ENCODE measurements around the gene PITPNM2. TPM values are rescaled to one million over a fixed set of nuclear protein-coding genes. Genes with fewer than 3 reads are reported as not detected.

PITPNM2 gene
- total RNA-seq, 1 experiment from 2014 or later = 15.2 TPM

GRCh38 chr12:123145211-123145610 is 5.7 kb downstream of the PITPNM2 start:
- no peak overlapping the region for H3K4me2 ChIP-seq (ENCODE audit: low read length)
- ChIA-PET RAD21 (ENCODE audit: low non-redundant PET in 1 of 2, low total read pairs in 2 of 2, uncharacterized antibody in 2 of 2, unreplicated experiment in 2 of 2) (no interaction called here), CTCF (no interaction called here), POLR2A (no interaction called here)
- no peak overlapping the region for H3K9ac ChIP-seq (ENCODE audit: low read length)
- no peak overlapping the region for H3K4me3 ChIP-seq (replicated peaks in 1 of 2; ENCODE audit: low read depth in 1 of 2, low read length in 2 of 2)
- no TSS peak for BruUV-seq (replicated peaks)
- no peaks in the 10 kb centered on the region for H3K36me3 ChIP-seq (ENCODE audit: control insufficient read depth in 1 of 2, insufficient read depth in 2 of 2, low read length in 2 of 2)
- H3K79me2 ChIP-seq (ENCODE audit: insufficient read depth, low read length) = peaks cover 59% of the 10 kb centered on the region
- H3K27me3 ChIP-seq (ENCODE audit: insufficient read depth, low read length) = no peaks in the 10 kb centered on the region
- intact Hi-C loops (cut with micrococcal nuclease) = loop anchor here (5.0 to 10.0 kb wide), 2 partner anchors 103 to 170 kb away; partner anchors contain the start of gene OGFOD2
- no peaks in the 10 kb centered on the region for H3K9me3 ChIP-seq (ENCODE audit: control insufficient read depth in 1 of 2, insufficient read depth in 1 of 2, low read depth in 1 of 2, low read length in 2 of 2)
- H3K4me1 ChIP-seq (ENCODE audit: control insufficient read depth in 1 of 2, insufficient read depth in 2 of 2, low read length in 2 of 2) = peaks cover 36 to 56% of the 10 kb centered on the region in 2 experiments
- ATAC-seq = no peak
- no peaks in the 10 kb centered on the region for H4K20me1 ChIP-seq (ENCODE audit: insufficient read depth)
- no peak overlapping the region for H3K27ac ChIP-seq (ENCODE audit: low read depth, low read length)
- no peaks in the 10 kb centered on the region for H3K9me2 ChIP-seq (ENCODE audit: insufficient read depth)
- no peak for TF ChIP-seq SRF (IDR thresholded peaks at IDR 0.05; ENCODE audit: low read depth)
- no peak for TF ChIP-seq YY1 (IDR thresholded peaks at IDR 0.05; ENCODE audit: extremely low read depth, insufficient replicate concordance, low read depth, low read length)
- TF ChIP-seq JUND (IDR thresholded peaks at IDR 0.05) = no peak
- TF ChIP-seq EZH2phosphoT487 (IDR thresholded peaks at IDR 0.05; ENCODE audit: borderline replicate concordance) = no peak
- TF ChIP-seq, protein P1, sequence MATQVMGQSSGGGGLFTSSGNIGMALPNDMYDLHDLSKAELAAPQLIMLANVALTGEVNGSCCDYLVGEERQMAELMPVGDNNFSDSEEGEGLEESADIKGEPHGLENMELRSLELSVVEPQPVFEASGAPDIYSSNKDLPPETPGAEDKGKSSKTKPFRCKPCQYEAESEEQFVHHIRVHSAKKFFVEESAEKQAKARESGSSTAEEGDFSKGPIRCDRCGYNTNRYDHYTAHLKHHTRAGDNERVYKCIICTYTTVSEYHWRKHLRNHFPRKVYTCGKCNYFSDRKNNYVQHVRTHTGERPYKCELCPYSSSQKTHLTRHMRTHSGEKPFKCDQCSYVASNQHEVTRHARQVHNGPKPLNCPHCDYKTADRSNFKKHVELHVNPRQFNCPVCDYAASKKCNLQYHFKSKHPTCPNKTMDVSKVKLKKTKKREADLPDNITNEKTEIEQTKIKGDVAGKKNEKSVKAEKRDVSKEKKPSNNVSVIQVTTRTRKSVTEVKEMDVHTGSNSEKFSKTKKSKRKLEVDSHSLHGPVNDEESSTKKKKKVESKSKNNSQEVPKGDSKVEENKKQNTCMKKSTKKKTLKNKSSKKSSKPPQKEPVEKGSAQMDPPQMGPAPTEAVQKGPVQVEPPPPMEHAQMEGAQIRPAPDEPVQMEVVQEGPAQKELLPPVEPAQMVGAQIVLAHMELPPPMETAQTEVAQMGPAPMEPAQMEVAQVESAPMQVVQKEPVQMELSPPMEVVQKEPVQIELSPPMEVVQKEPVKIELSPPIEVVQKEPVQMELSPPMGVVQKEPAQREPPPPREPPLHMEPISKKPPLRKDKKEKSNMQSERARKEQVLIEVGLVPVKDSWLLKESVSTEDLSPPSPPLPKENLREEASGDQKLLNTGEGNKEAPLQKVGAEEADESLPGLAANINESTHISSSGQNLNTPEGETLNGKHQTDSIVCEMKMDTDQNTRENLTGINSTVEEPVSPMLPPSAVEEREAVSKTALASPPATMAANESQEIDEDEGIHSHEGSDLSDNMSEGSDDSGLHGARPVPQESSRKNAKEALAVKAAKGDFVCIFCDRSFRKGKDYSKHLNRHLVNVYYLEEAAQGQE (IDR thresholded peaks at IDR 0.05; ENCODE audit: low read depth) = no peak
- TF ChIP-seq ZFX (IDR thresholded peaks at IDR 0.05) = no peak
- no peak for TF ChIP-seq ZNF274 (IDR thresholded peaks at IDR 0.05; ENCODE audit: low read depth, low read length)
- TF ChIP-seq RAD21 (IDR thresholded peaks at IDR 0.05; ENCODE audit: low read depth) = no peak
- no peak for TF ChIP-seq ATF3 (IDR thresholded peaks at IDR 0.05)
- no peak for TF ChIP-seq POLR2AphosphoS5 (IDR thresholded peaks at IDR 0.05; ENCODE audit: low read depth, low read length)
- no peak for TF ChIP-seq EZH2 (IDR thresholded peaks at IDR 0.05)
- no peak for TF ChIP-seq MAX (IDR thresholded peaks at IDR 0.05)
- no peak for TF ChIP-seq CBX3 (IDR thresholded peaks at IDR 0.05; ENCODE audit: low read depth)
- TF ChIP-seq SP1 (IDR thresholded peaks at IDR 0.05; ENCODE audit: low read depth) = no peak
- no peak for TF ChIP-seq ELF1 (IDR thresholded peaks at IDR 0.05; ENCODE audit: borderline replicate concordance, low read depth)
- TF ChIP-seq TCF7L2 (IDR thresholded peaks at IDR 0.05; ENCODE audit: borderline replicate concordance, extremely low read depth, insufficient read depth, insufficient read length) = no peak
- no peak overlapping the region for H2AFZ ChIP-seq (ENCODE audit: low read depth, low read length, poor library complexity, severe bottlenecking)
- DNase-seq (ENCODE audit: low read depth, low spot score) = no peak

Data from HCT116 (cell line).